Measurements from ENCODE around the gene FBXW8.

DNA sequence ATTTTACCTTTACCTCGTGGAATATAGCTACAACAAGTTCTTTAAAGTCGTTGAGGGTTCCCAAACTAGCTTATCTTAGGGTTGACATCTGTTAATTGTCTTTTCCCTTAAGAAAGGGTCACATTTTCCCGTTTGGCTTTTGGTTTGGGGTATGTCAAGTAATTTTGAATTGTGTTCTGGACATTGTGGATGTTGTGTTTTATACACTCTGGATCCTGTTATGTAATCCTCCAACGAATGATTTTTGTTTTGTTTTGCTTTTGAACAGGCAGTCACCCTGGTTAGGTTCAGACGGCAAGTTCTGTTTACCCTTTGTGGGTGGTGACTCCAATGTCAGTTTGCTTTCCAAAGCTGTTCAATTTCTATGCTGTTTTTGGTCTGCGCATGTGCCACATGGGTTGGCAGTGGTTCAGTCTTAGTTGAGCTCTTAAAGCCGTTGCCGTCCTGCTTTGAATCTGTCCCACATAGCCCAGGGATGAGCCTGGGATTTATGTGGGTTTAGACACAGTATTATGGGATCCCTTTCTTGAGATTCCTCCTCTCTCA lies 103.7 kb downstream of the FBXW8 start:
- TF ChIP-seq ZNF140 (tag by site-specific recombination; IDR thresholded peaks at IDR 0.05): no peak
- TF ChIP-seq, protein P1, sequence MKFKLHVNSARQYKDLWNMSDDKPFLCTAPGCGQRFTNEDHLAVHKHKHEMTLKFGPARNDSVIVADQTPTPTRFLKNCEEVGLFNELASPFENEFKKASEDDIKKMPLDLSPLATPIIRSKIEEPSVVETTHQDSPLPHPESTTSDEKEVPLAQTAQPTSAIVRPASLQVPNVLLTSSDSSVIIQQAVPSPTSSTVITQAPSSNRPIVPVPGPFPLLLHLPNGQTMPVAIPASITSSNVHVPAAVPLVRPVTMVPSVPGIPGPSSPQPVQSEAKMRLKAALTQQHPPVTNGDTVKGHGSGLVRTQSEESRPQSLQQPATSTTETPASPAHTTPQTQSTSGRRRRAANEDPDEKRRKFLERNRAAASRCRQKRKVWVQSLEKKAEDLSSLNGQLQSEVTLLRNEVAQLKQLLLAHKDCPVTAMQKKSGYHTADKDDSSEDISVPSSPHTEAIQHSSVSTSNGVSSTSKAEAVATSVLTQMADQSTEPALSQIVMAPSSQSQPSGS (tag by site-specific recombination; IDR thresholded peaks at IDR 0.05; ENCODE audit: low read depth): no peak
- TF ChIP-seq ZNF24 (tag by site-specific recombination; IDR thresholded peaks at IDR 0.05): no peak
- TF ChIP-seq, protein P2, sequence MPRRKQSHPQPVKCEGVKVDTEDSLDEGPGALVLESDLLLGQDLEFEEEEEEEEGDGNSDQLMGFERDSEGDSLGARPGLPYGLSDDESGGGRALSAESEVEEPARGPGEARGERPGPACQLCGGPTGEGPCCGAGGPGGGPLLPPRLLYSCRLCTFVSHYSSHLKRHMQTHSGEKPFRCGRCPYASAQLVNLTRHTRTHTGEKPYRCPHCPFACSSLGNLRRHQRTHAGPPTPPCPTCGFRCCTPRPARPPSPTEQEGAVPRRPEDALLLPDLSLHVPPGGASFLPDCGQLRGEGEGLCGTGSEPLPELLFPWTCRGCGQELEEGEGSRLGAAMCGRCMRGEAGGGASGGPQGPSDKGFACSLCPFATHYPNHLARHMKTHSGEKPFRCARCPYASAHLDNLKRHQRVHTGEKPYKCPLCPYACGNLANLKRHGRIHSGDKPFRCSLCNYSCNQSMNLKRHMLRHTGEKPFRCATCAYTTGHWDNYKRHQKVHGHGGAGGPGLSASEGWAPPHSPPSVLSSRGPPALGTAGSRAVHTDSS (tag by site-specific recombination; IDR thresholded peaks at IDR 0.05): no peak
- TF ChIP-seq ZNF248 (tag by site-specific recombination; IDR thresholded peaks at IDR 0.05): no peak
- TF ChIP-seq, protein P3, sequence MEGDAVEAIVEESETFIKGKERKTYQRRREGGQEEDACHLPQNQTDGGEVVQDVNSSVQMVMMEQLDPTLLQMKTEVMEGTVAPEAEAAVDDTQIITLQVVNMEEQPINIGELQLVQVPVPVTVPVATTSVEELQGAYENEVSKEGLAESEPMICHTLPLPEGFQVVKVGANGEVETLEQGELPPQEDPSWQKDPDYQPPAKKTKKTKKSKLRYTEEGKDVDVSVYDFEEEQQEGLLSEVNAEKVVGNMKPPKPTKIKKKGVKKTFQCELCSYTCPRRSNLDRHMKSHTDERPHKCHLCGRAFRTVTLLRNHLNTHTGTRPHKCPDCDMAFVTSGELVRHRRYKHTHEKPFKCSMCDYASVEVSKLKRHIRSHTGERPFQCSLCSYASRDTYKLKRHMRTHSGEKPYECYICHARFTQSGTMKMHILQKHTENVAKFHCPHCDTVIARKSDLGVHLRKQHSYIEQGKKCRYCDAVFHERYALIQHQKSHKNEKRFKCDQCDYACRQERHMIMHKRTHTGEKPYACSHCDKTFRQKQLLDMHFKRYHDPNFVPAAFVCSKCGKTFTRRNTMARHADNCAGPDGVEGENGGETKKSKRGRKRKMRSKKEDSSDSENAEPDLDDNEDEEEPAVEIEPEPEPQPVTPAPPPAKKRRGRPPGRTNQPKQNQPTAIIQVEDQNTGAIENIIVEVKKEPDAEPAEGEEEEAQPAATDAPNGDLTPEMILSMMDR (tag by site-specific recombination; IDR thresholded peaks at IDR 0.05): no peak
